ENCODE measurements around the gene BMF. TPM values are rescaled to one million over a fixed set of nuclear protein-coding genes. Genes with fewer than 3 reads are reported as not detected.
A peak's percentile ranks its signal among the peaks of the same experiment; 100 is the strongest.

Gene BMF
- total RNA-seq, 1 experiment from 2014 or later: 81.5 TPM

- 0 out of 2 replicates have a peak, but pooled peaks cover 5% of the 10 kb centered on the region for H3K36me3 ChIP-seq (ENCODE audit: control insufficient read depth, insufficient read depth, low read length)
- Mint-ChIP-seq H3K27me3 (ENCODE audit: insufficient read depth, unreplicated experiment) (no peaks in the 10 kb centered on the region), H3K27ac (ENCODE audit: unreplicated experiment) (peak overlapping the region; percentile 77), H3K36me3 (ENCODE audit: insufficient read depth, unreplicated experiment) (peaks cover 76% of the 10 kb centered on the region), H3K4me1 (ENCODE audit: low read depth, unreplicated experiment) (peaks cover 64% of the 10 kb centered on the region), H3K9me3 (ENCODE audit: unreplicated experiment) (no peaks in the 10 kb centered on the region), H3K4me3 (ENCODE audit: unreplicated experiment) (peak overlapping the region; percentile 67)
- H3K4me1 ChIP-seq: peaks cover 81% of the 10 kb centered on the region
- CTCF ChIA-PET: interaction anchor here (0.6 to 1.6 kb wide), 4 partner anchors 11 to 293 kb away, joined by 3 to 5 read pairs (median 4); no protein-coding TSS in a partner anchor
- POLR2A ChIA-PET: no interaction called here
- no peak overlapping the region for H3K4me3 ChIP-seq (ENCODE audit: low read depth, low read length)
- intact Hi-C loops (cut with micrococcal nuclease; ENCODE audit: unreplicated experiment): no loop called here
- TF ChIP-seq CTCF (IDR thresholded peaks at IDR 0.05; ENCODE audit: insufficient read depth in 1 of 2, low read depth in 1 of 2, low read length in 1 of 2, severe bottlenecking in 1 of 2, unreplicated experiment in 1 of 2): no peak
- no peaks in the 10 kb centered on the region for H3K27me3 ChIP-seq (replicated peaks; ENCODE audit: control insufficient read depth, insufficient read depth, low read length)
- no peaks in the 10 kb centered on the region for H3K9me3 ChIP-seq
- BruUV-seq (replicated peaks): no TSS peak
- DNase-seq: no peak
These were observed 4.8 kb downstream of the BMF start for GRCh38 chr15:40103864-40104271.

GRCh38 chr15:40102897-40103858, 5.5 kb downstream of the BMF start:
- Histone ChIP-seq H3K27me3 (replicated peaks; ENCODE audit: control insufficient read depth, insufficient read depth, low read length) (no peaks in the 10 kb centered on the region), H3K9me3 (no peaks in the 10 kb centered on the region), H3K4me3 (ENCODE audit: low read depth, low read length) (peak overlapping the region; percentile 15), H3K4me1 (peaks cover 85% of the 10 kb centered on the region), H3K36me3 (ENCODE audit: control insufficient read depth, insufficient read depth, low read length) (0 out of 2 replicates have a peak, but pooled peaks cover 5% of the 10 kb centered on the region)
- POLR2A ChIA-PET: no interaction called here
- no peaks in the 10 kb centered on the region for H3K27me3 Mint-ChIP-seq (ENCODE audit: insufficient read depth, unreplicated experiment)
- BruUV-seq (replicated peaks): no TSS peak
- DNase-seq: peak; percentile 82 to 87
- no peak for TF ChIP-seq CTCF (IDR thresholded peaks at IDR 0.05; ENCODE audit: insufficient read depth in 1 of 2, low read depth in 1 of 2, low read length in 1 of 2, severe bottlenecking in 1 of 2, unreplicated experiment in 1 of 2)
- peak overlapping the region; percentile 77 for H3K27ac Mint-ChIP-seq (ENCODE audit: unreplicated experiment)
- CTCF ChIA-PET: interaction anchor here (0.6 to 1.6 kb wide), 4 partner anchors 15 to 338 kb away, joined by 3 to 5 read pairs (median 5); no protein-coding TSS in a partner anchor
- peaks cover 74% of the 10 kb centered on the region for H3K36me3 Mint-ChIP-seq (ENCODE audit: insufficient read depth, unreplicated experiment)
- intact Hi-C loops (cut with micrococcal nuclease; ENCODE audit: unreplicated experiment): no loop called here
- H3K9me3 Mint-ChIP-seq (ENCODE audit: unreplicated experiment): no peaks in the 10 kb centered on the region
- H3K4me1 Mint-ChIP-seq (ENCODE audit: low read depth, unreplicated experiment): peaks cover 69% of the 10 kb centered on the region
- H3K4me3 Mint-ChIP-seq (ENCODE audit: unreplicated experiment): peak overlapping the region; percentile 67

GRCh38 chr15:40100947-40101905, 7.5 kb downstream of the BMF start:
- no peaks in the 10 kb centered on the region for H3K27me3 ChIP-seq (replicated peaks; ENCODE audit: control insufficient read depth, insufficient read depth, low read length)
- no peak for TF ChIP-seq CTCF (IDR thresholded peaks at IDR 0.05; ENCODE audit: insufficient read depth in 1 of 2, low read depth in 1 of 2, low read length in 1 of 2, severe bottlenecking in 1 of 2, unreplicated experiment in 1 of 2)
- Mint-ChIP-seq H3K36me3 (ENCODE audit: insufficient read depth, unreplicated experiment) (peaks cover 59% of the 10 kb centered on the region), H3K27me3 (ENCODE audit: insufficient read depth, unreplicated experiment) (no peaks in the 10 kb centered on the region), H3K27ac (ENCODE audit: unreplicated experiment) (peak overlapping the region; percentile 92), H3K4me1 (ENCODE audit: low read depth, unreplicated experiment) (peaks cover 64% of the 10 kb centered on the region), H3K9me3 (ENCODE audit: unreplicated experiment) (no peaks in the 10 kb centered on the region), H3K4me3 (ENCODE audit: unreplicated experiment) (no peak overlapping the region)
- peaks cover 5% of the 10 kb centered on the region; the same call in 1 of the 2 replicates for H3K36me3 ChIP-seq (ENCODE audit: control insufficient read depth, insufficient read depth, low read length)
- no peaks in the 10 kb centered on the region for H3K9me3 ChIP-seq
- ChIA-PET POLR2A (interaction anchor here (0.6 to 0.9 kb wide), 2 partner anchors 20 to 61 kb away, joined by 3 read pairs; no protein-coding TSS in a partner anchor), CTCF (no interaction called here)
- no peak overlapping the region for H3K4me3 ChIP-seq (ENCODE audit: low read depth, low read length)
- intact Hi-C loops (cut with micrococcal nuclease; ENCODE audit: unreplicated experiment): no loop called here
- DNase-seq: no peak
- no TSS peak for BruUV-seq (replicated peaks)
- peaks cover 94% of the 10 kb centered on the region for H3K4me1 ChIP-seq

Data from Caco-2 (cell line).